Upper lobe of left lung (tissue), 6 donors: ENCODE data around the gene SRPRB. TPM values are rescaled to one million over a fixed set of nuclear protein-coding genes. Genes with fewer than 3 reads are reported as not detected.

Experiments
- ATAC-seq, 2 donors: fragments of 200-7000 bp; cut with Tn5 transposase; one replicate each; pipeline ENCODE4 v1.9.1; 2022; ENCODE audit warnings: mild to moderate bottlenecking in 2 of 2, moderate library complexity in 2 of 2; ENCODE audit not compliant: low FRiP score in 2 of 2
- DNase-seq, 2 donors: peaks; one replicate each; pipeline ENCODE4 v3.0.0-alpha.2; 2019 to 2020
- H3K27ac ChIP-seq, 4 donors: fragments of 200-600 bp; sonication (generic); one replicate each; pipeline ENCODE4 v1.5.1; 2016 to 2019
- H3K27me3 ChIP-seq, 4 donors: fragments of 200-600 bp; sonication (generic); one replicate each; pipeline ENCODE4 v1.5.1; 2017 to 2019
- H3K36me3 ChIP-seq, 4 donors: fragments of 200-600 bp; sonication (generic); one replicate each; pipeline ENCODE4 v1.5.1; 2016 to 2019
- H3K4me1 ChIP-seq, 4 donors: fragments of 200-600 bp; sonication (generic); one replicate each; pipeline ENCODE4 v1.5.1; 2018 to 2019
- H3K4me3 ChIP-seq, 4 donors: fragments of 200-600 bp; sonication (generic); one replicate each; pipeline ENCODE4 v1.5.1; 2017 to 2019; ENCODE audit warnings: mild to moderate bottlenecking in 2 of 4, moderate library complexity in 1 of 4
- H3K9me3 ChIP-seq, 4 donors: fragments of 200-600 bp; sonication (generic); one replicate each; pipeline ENCODE4 v1.5.1; 2018 to 2019
- EP300 ChIP-seq, 4 donors: sonication (generic); formaldehyde crosslinking; IDR thresholded peaks; one replicate each; pipeline ENCODE4 v1.5.1; 2017; ENCODE audit warnings: antibody characterized with exemption in 4 of 4, control low read depth in 2 of 4
- POLR2A ChIP-seq, 4 donors: fragments of 450-650 bp; IDR thresholded peaks; one replicate each; pipeline ENCODE4 v1.5.1; 2016 to 2017; ENCODE audit warnings: antibody characterized with exemption in 4 of 4, mild to moderate bottlenecking in 2 of 4
- POLR2AphosphoS5 ChIP-seq, 2 donors: sonication (generic); formaldehyde crosslinking; IDR thresholded peaks; one replicate each; pipeline ENCODE4 v1.5.1; 2017; ENCODE audit warnings: antibody characterized with exemption in 2 of 2
- WGBS, 2 donors: methylation state at CpG; one replicate each; pipeline ENCODE4 v1.1.5; 2017 to 2018; 5-methylcytosine and 5-hydroxymethylcytosine counted together
- total RNA-seq, 6 donors: library from RNA; depleted of rRNA in 4 of 6; stranded (reverse); fragments of >200 nt in 4 of 6; gene quantifications; one replicate each; pipeline versions ENCODE4 v1.1.0 to v1.2.1, GENCODE V29; 2016 to 2021
- TF ChIP-seq, protein P1 (sequence below), 6 experiments: fragments of 450-650 bp in 4 of 6; fragments of 200-600 bp in 2 of 6; sonication (generic) in 2 of 6; IDR thresholded peaks; one replicate each; pipeline ENCODE4 v1.5.1; 2016 to 2019; ENCODE audit warnings: antibody characterized with exemption in 6 of 6
- donor health status: DM: no; HTN: no; CAD: no; lungs with moderate emphysema.
- donor health status: DM: no; HTN: yes; CAD: no; lungs with severe emphysema.

Gene SRPRB
- total RNA-seq, 6 donors from 2014 or later = 7.3 to 73.8 (median 34.2) TPM

DNA sequence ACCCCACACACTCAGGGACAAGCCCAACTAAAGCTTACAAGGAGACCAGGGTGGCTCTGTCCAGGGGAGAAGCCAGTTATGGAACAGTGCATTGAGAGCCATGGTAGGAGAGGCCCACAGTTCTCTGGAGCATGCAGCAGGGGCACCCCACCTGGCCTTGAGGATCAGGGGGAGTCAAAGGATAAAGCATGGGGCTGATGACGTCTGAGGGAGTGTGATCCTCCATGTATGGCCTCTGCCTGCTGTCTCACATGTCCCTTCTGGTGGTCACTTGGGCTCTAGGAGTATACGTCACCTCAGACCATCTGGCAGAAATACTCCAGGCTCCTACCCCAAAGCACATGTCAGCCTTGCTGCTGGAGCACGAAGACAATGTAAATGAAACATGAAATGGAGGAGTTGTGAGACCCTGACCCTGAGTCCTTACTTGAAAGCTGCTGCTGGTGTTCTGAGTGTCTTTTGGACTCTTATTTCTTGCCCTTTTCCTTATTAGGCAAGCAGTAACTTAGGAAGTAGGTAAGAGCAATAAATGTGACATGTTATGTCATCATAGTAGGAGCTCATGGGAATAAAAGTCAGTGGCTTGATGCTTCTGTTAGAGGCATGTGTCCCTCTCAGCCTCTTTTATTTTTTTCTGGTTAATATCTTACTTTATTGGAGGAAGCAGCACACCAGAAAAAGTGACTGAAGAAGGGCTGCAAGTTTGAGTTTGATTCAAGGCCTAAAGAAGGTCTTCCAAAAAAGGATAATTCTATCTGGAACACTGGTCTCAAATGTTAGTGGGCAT is 15.5 kb downstream of the SRPRB start:
- Histone ChIP-seq H3K36me3 (peaks cover 0 to 79% (median 37%) of the 10 kb centered on the region in 4 donors), H3K27ac (no peak overlapping the region)

DNA sequence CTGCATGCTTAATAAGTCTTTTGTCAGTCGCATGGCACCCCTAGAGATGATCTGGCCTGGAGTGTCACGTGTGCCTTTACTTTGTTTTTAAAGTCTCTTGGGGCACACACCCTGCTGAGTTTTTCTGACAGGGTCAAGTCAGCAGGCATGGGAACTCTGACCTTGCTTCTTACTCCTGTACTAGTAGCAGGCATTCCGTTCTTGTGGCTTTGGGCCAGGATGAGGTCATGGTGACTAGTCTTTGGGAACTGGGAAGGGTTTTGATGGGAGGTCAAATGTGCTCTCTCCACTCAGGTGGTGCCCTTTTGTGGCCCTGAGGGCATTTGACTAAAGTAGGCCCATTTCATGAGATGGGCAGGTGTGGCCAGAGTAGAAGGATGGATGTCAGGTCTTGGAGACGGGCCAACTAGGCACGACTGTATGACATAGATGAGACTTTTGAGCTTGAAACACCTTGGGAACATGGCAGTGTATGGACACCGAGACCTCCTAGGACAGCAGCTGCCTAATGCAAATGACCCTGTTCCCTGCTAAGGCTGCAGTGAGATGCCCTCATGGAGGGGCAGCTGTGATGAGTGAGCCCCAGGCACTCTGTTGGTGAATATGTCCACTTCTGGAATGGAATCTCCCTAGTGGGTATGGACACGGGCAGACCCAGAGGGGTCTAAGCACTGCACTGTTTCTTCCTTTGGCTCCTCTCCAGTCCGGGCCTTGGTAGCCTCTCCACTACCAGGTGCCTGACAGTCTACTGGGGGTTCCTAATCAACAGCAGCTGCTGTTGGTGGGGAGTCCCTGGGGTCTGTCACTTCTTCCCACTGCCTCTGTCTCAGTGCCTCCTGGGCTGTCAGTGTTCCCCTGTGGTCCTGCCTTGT is 16.4 kb downstream of the SRPRB start:
- 78 to 88% methylated on average over 8 of the region's 8 CpGs for WGBS, 2 donors
- Histone ChIP-seq H3K9me3 (no peaks in the 10 kb centered on the region), H3K27me3 (no peaks in the 10 kb centered on the region), H3K36me3 (peaks cover 0 to 71% (median 31%) of the 10 kb centered on the region in 4 donors), H3K4me1 (no peaks in the 10 kb centered on the region), H3K4me3 (no peak overlapping the region), H3K27ac (no peak overlapping the region)
- ATAC-seq = peak in 1 of 2 donors; percentile 59
- TF ChIP-seq EP300 (IDR thresholded peaks at IDR 0.05) = no peak
- TF ChIP-seq, protein P1, sequence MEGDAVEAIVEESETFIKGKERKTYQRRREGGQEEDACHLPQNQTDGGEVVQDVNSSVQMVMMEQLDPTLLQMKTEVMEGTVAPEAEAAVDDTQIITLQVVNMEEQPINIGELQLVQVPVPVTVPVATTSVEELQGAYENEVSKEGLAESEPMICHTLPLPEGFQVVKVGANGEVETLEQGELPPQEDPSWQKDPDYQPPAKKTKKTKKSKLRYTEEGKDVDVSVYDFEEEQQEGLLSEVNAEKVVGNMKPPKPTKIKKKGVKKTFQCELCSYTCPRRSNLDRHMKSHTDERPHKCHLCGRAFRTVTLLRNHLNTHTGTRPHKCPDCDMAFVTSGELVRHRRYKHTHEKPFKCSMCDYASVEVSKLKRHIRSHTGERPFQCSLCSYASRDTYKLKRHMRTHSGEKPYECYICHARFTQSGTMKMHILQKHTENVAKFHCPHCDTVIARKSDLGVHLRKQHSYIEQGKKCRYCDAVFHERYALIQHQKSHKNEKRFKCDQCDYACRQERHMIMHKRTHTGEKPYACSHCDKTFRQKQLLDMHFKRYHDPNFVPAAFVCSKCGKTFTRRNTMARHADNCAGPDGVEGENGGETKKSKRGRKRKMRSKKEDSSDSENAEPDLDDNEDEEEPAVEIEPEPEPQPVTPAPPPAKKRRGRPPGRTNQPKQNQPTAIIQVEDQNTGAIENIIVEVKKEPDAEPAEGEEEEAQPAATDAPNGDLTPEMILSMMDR (IDR thresholded peaks at IDR 0.05) = peak in 1 of 6 experiments; percentile 13
- peak in 1 of 2 donors; percentile 42 for DNase-seq

More for the DNA sequence above, 15.5 kb downstream of the SRPRB start:
- TF ChIP-seq POLR2A (IDR thresholded peaks at IDR 0.05) (no peak), POLR2AphosphoS5 (IDR thresholded peaks at IDR 0.05) (no peak), EP300 (IDR thresholded peaks at IDR 0.05) (no peak)
- TF ChIP-seq, protein P1 (IDR thresholded peaks at IDR 0.05) = no peak
- Histone ChIP-seq H3K4me1 (no peaks in the 10 kb centered on the region), H3K9me3 (no peaks in the 10 kb centered on the region), H3K4me3 (no peak overlapping the region), H3K27me3 (no peaks in the 10 kb centered on the region)
- WGBS, 2 donors = 91% methylated on average over 2 to 3 of the region's 3 CpGs
- no peak for DNase-seq
- no peak for ATAC-seq

DNA sequence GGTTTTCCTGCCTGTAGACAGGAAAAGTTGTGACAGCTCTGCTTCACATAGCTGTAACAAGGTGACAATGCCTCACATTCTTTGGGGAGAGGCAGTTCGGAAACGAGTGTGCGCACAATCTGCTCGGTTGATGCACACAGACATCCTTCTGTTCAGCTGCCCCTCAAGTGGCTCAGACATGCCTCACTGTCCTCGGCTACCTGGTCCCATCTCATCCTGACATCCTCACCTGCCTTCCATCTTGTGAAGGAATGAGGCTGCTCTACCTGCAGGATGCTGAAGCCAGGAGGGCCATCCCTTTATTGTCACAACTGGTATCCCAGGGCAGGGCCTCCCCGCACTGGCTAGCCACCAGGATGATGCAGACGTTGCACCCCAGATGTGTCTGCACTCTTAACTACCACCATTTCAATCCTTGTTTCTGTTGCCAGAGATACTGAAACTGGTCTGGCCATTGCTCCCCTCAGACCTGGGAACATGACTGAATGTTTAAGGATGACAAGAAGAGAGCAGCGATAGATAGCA is 19.4 kb downstream of the SRPRB start:
- Histone ChIP-seq H3K27ac (no peak overlapping the region), H3K36me3 (peaks cover 0 to 47% (median 19%) of the 10 kb centered on the region in 4 donors), H3K4me1 (no peaks in the 10 kb centered on the region), H3K9me3 (no peaks in the 10 kb centered on the region), H3K4me3 (no peak overlapping the region), H3K27me3 (no peaks in the 10 kb centered on the region)
- WGBS, 2 donors = 86 to 90% methylated on average over 4 to 8 of the region's 8 CpGs
- no peak for DNase-seq
- TF ChIP-seq POLR2AphosphoS5 (IDR thresholded peaks at IDR 0.05) (no peak), POLR2A (IDR thresholded peaks at IDR 0.05) (no peak), EP300 (IDR thresholded peaks at IDR 0.05) (no peak)
- TF ChIP-seq, protein P1 (IDR thresholded peaks at IDR 0.05) = no peak
- no peak for ATAC-seq

DNA sequence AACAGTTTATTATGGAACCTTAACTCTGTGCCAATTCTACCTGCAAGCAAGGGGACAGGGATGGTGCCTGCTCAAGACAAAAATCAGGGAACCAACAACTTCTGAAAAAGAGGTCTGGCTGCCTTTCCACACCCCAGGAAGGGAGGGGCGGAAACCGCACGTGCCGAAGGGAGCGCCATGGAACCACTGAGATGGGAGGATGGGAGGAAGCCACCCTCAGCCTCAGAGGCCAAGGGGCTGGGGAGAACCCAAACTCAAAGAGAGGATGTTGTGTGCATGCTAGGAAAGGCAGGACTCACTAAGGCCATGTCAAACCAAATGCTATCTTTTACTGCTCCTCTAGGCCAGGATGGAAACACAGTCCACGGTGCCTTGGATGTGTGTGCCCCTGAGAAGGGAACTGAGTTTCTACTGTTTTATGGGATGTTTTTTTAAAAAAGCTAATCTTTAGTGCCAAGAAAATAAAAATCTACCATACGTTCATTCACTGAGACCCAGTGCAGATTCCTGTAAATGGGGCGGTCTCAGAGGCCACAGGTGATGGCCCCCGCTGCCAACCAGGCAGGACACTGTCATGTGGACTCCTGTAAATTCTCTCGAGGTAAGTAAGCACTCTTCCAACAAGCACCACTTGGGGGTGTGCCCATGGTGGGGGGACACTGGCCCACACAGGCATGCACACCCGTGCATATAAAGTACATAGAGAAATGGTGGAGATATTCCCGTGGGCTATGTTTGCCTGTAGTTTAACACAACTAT is 20.5 kb downstream of the SRPRB start:
- DNase-seq = no peak
- WGBS, 2 donors = 87% methylated on average over 12 of the region's 12 CpGs
- H3K4me3 ChIP-seq = no peak overlapping the region
- no peaks in the 10 kb centered on the region for H3K4me1 ChIP-seq
- no peak for ATAC-seq
- peaks cover 0 to 35% (median 9%) of the 10 kb centered on the region in 4 donors for H3K36me3 ChIP-seq
- no peaks in the 10 kb centered on the region for H3K9me3 ChIP-seq
- no peaks in the 10 kb centered on the region for H3K27me3 ChIP-seq
- TF ChIP-seq, protein P1 (IDR thresholded peaks at IDR 0.05) = no peak
- TF ChIP-seq POLR2AphosphoS5 (IDR thresholded peaks at IDR 0.05) (no peak), POLR2A (IDR thresholded peaks at IDR 0.05) (no peak), EP300 (IDR thresholded peaks at IDR 0.05) (no peak)
- no peak overlapping the region for H3K27ac ChIP-seq
